GM23248 (cell line): ENCODE measurements around the gene HCN1. TPM values are rescaled to one million over a fixed set of nuclear protein-coding genes. Genes with fewer than 3 reads are reported as not detected.

Experiments used
- DNase-seq: peaks from one replicate; pipeline ENCODE4 v3.0.0-alpha.2; 2015
- H2AFZ ChIP-seq: fragments of 200-600 bp; sonication (generic); 2 replicates; pipeline ENCODE4 v1.6.1; 2016; ENCODE audit warnings: antibody characterized with exemption
- H3F3A ChIP-seq: fragments of 200-600 bp; sonication (generic); 2 replicates; pipeline ENCODE4 v1.6.1; 2016; ENCODE audit warnings: mild to moderate bottlenecking, antibody characterized with exemption, mixed run types; ENCODE audit not compliant: insufficient read depth
- H3K27ac ChIP-seq: fragments of 200-600 bp; sonication (generic); 2 replicates; pipeline ENCODE4 v1.5.1; 2016; ENCODE audit warnings: mild to moderate bottlenecking
- H3K27me3 ChIP-seq: fragments of 200-600 bp; sonication (generic); replicated peaks from 2 replicates; pipeline ENCODE4 v1.6.1; 2016; ENCODE audit warnings: mild to moderate bottlenecking; ENCODE audit not compliant: insufficient read depth
- H3K36me3 ChIP-seq: fragments of 200-600 bp; sonication (generic); 2 replicates; pipeline ENCODE4 v1.6.1; 2016; ENCODE audit warnings: low read depth, mild to moderate bottlenecking
- H3K4me1 ChIP-seq: fragments of 200-600 bp; sonication (generic); 2 replicates; pipeline ENCODE4 v1.6.1; 2016; ENCODE audit warnings: mild to moderate bottlenecking; ENCODE audit not compliant: insufficient read depth
- H3K4me2 ChIP-seq: fragments of 200-600 bp; sonication (generic); one replicate; pipeline ENCODE4 v1.6.1; 2016; ENCODE audit warnings: mild to moderate bottlenecking; ENCODE audit not compliant: unreplicated experiment
- H3K4me3 ChIP-seq: fragments of 200-600 bp; sonication (generic); 2 replicates; pipeline ENCODE4 v1.5.1; 2016; ENCODE audit warnings: mild to moderate bottlenecking
- H3K79me2 ChIP-seq: fragments of 200-600 bp; sonication (generic); 2 replicates; pipeline ENCODE4 v1.6.1; 2016; ENCODE audit warnings: mild to moderate bottlenecking; ENCODE audit not compliant: insufficient read depth
- H3K9ac ChIP-seq: fragments of 200-600 bp; sonication (generic); 2 replicates; pipeline ENCODE4 v1.6.1; 2016; ENCODE audit warnings: mild to moderate bottlenecking
- H3K9me2 ChIP-seq: fragments of 200-600 bp; sonication (generic); 2 replicates; pipeline ENCODE4 v1.6.1; 2016; ENCODE audit warnings: mixed run types, mild to moderate bottlenecking, moderate library complexity; ENCODE audit not compliant: insufficient read depth
- H3K9me3 ChIP-seq: fragments of 200-600 bp; sonication (generic); one replicate; pipeline ENCODE4 v1.6.1; 2017; ENCODE audit warnings: low read depth
- H4K20me1 ChIP-seq: fragments of 200-600 bp; sonication (generic); 2 replicates; pipeline ENCODE4 v1.6.0; 2016; ENCODE audit not compliant: insufficient read depth
- EZH2 ChIP-seq: fragments of 200-600 bp; sonication (generic); IDR thresholded peaks from 2 replicates; pipeline ENCODE4 v1.6.1; 2018; ENCODE audit warnings: antibody characterized with exemption, mild to moderate bottlenecking; ENCODE audit not compliant: insufficient read depth, poor library complexity, severe bottlenecking
- EZH2phosphoT487 ChIP-seq: fragments of 200-600 bp; sonication (generic); IDR thresholded peaks from 2 replicates; pipeline ENCODE4 v1.6.1; 2018; ENCODE audit warnings: antibody characterized with exemption, moderate library complexity, mild to moderate bottlenecking, low read depth; ENCODE audit not compliant: insufficient read depth
- WGBS, 2 experiments: methylation state at CpG; one replicate each; pipeline ENCODE4 v1.1.6; 2015 to 2017; ENCODE audit warnings: low lambda C conversion rate in 2 of 2, low coverage in 1 of 2; ENCODE audit errors: missing lambda C conversion rate in 2 of 2; 5-methylcytosine and 5-hydroxymethylcytosine counted together
- in situ Hi-C: fragments of 300-500 bp; cut with MboI; formaldehyde crosslinking; loops from 2 replicates; pipeline ENCODE4 v1.15.0; 2020
- polyA plus RNA-seq: library from polyadenylated mRNA; unstranded; fragments of >200 nt; fragmentation: Nextera tagmentation; extraction: Ambion mirVana; gene quantifications from 2 replicates; pipeline ENCODE4 v1.2.1, GENCODE V29; 2016
- total RNA-seq: library from RNA; depleted of rRNA; stranded (reverse); fragments of >200 nt; shearing (Covaris generic); gene quantifications from 2 replicates; pipeline ENCODE4 v1.2.3, GENCODE V29; 2014

Gene HCN1
- total and polyA plus RNA-seq, 2 experiments from 2014 or later: not detected

- H3K27me3 ChIP-seq: no peaks in the 10 kb centered on the region
- no peak overlapping the region for H3K4me3 ChIP-seq
- no peaks in the 10 kb centered on the region for H3K9me3 ChIP-seq
- no peaks in the 10 kb centered on the region for H3K36me3 ChIP-seq
- H3K27ac ChIP-seq: no peak overlapping the region
- no peaks in the 10 kb centered on the region for H3K9me2 ChIP-seq
- H3K79me2 ChIP-seq: no peaks in the 10 kb centered on the region
- no peak for TF ChIP-seq EZH2phosphoT487
- no peak for TF ChIP-seq EZH2
- WGBS, 2 experiments: 9 to 11% methylated on average over 4 of the region's 4 CpGs
- H3K9ac ChIP-seq: no peak overlapping the region
- no peaks in the 10 kb centered on the region for H4K20me1 ChIP-seq
- no peak overlapping the region for H2AFZ ChIP-seq
- no peaks in the 10 kb centered on the region for H3F3A ChIP-seq
- no peak for DNase-seq
- H3K4me2 ChIP-seq: no peak overlapping the region
- in situ Hi-C loops: no loop called here
- no peaks in the 10 kb centered on the region for H3K4me1 ChIP-seq
Observed at GRCh38 chr5:45532826-45533624, 163.2 kb downstream of the HCN1 start.

- no peaks in the 10 kb centered on the region for H4K20me1 ChIP-seq
- no peak overlapping the region for H3K27ac ChIP-seq
- no peaks in the 10 kb centered on the region for H3F3A ChIP-seq
- no peak for DNase-seq
- H3K4me2 ChIP-seq: no peak overlapping the region
- no peaks in the 10 kb centered on the region for H3K27me3 ChIP-seq
- WGBS, 2 experiments: 0 to 3% methylated on average over 2 of the region's 2 CpGs
- H3K79me2 ChIP-seq: no peaks in the 10 kb centered on the region
- no peak overlapping the region for H2AFZ ChIP-seq
- H3K4me1 ChIP-seq: no peaks in the 10 kb centered on the region
- H3K9me2 ChIP-seq: no peaks in the 10 kb centered on the region
- in situ Hi-C loops: no loop called here
- H3K36me3 ChIP-seq: no peaks in the 10 kb centered on the region
- no peak for TF ChIP-seq EZH2phosphoT487
- TF ChIP-seq EZH2: no peak
- no peak overlapping the region for H3K9ac ChIP-seq
- H3K4me3 ChIP-seq: no peak overlapping the region
- H3K9me3 ChIP-seq: no peaks in the 10 kb centered on the region
Observed at GRCh38 chr5:45521067-45521466, 175.1 kb downstream of the HCN1 start.

- H3K27me3 ChIP-seq: no peaks in the 10 kb centered on the region
- no peaks in the 10 kb centered on the region for H3K79me2 ChIP-seq
- no peak overlapping the region for H2AFZ ChIP-seq
- H3K9me2 ChIP-seq: no peaks in the 10 kb centered on the region
- in situ Hi-C loops: no loop called here
- no peak overlapping the region for H3K4me2 ChIP-seq
- H3K36me3 ChIP-seq: no peaks in the 10 kb centered on the region
- H3F3A ChIP-seq: no peaks in the 10 kb centered on the region
- no peak overlapping the region for H3K9ac ChIP-seq
- no peak for DNase-seq
- 4 to 10% methylated on average over 1 of the region's 1 CpG for whole genome bisulfite sequencing, 2 experiments
- no peak overlapping the region for H3K4me3 ChIP-seq
- H4K20me1 ChIP-seq: no peaks in the 10 kb centered on the region
- no peaks in the 10 kb centered on the region for H3K4me1 ChIP-seq
- no peaks in the 10 kb centered on the region for H3K9me3 ChIP-seq
- TF ChIP-seq EZH2 (no peak), EZH2phosphoT487 (no peak)
- H3K27ac ChIP-seq: no peak overlapping the region
Observed at GRCh38 chr5:45512521-45512920, 183.7 kb downstream of the HCN1 start.

GRCh38 chr5:45509371-45509770, 186.8 kb downstream of the HCN1 start:
- Histone ChIP-seq H3K9me3 (no peaks in the 10 kb centered on the region), H3K9me2 (no peaks in the 10 kb centered on the region), H2AFZ (no peak overlapping the region), H3K4me1 (no peaks in the 10 kb centered on the region), H3K9ac (no peak overlapping the region), H3F3A (no peaks in the 10 kb centered on the region), H3K4me3 (no peak overlapping the region), H3K36me3 (no peaks in the 10 kb centered on the region), H3K4me2 (no peak overlapping the region), H3K27ac (no peak overlapping the region), H3K27me3 (no peaks in the 10 kb centered on the region), H3K79me2 (no peaks in the 10 kb centered on the region), H4K20me1 (no peaks in the 10 kb centered on the region)
- WGBS, 2 experiments: 32 to 33% methylated on average over 2 of the region's 2 CpGs
- no peak for TF ChIP-seq EZH2
- in situ Hi-C loops: no loop called here
- DNase-seq: no peak
